HepG2 (cell line): ENCODE measurements around the gene GNG7. TPM values are rescaled to one million over a fixed set of nuclear protein-coding genes. Genes with fewer than 3 reads are reported as not detected.

Experiments used
- ETV5 ChIP-seq: IDR thresholded peaks from 2 replicates; pipeline ENCODE4 v1.6.1; 2018; ENCODE audit warnings: missing biosample characterization, missing genetic modification reagents, inconsistent platforms, borderline replicate concordance
- GATAD1 ChIP-seq: IDR thresholded peaks from 2 replicates; pipeline ENCODE4 v1.6.1; 2016; ENCODE audit warnings: missing genetic modification reagents, missing compliant biosample characterization
- MAFG ChIP-seq: sonication (generic); formaldehyde crosslinking; IDR thresholded peaks from 2 replicates; pipeline ENCODE4 v1.5.1; 2020; ENCODE audit warnings: mild to moderate bottlenecking, missing genetic modification reagents
- MBD4 ChIP-seq: IDR thresholded peaks from 2 replicates; pipeline ENCODE4 v1.6.1; 2012; ENCODE audit warnings: low read length, inconsistent platforms, borderline replicate concordance
- NFKB2 ChIP-seq: sonication (generic); formaldehyde crosslinking; IDR thresholded peaks from 2 replicates; pipeline ENCODE4 v1.4.0; 2020; ENCODE audit warnings: missing genetic modification reagents, borderline replicate concordance
- POGZ ChIP-seq: sonication (generic); formaldehyde crosslinking; IDR thresholded peaks from 2 replicates; pipeline ENCODE4 v1.4.0; 2020; ENCODE audit warnings: mild to moderate bottlenecking, missing genetic modification reagents
- SUZ12 ChIP-seq: fragments of 150-350 bp; IDR thresholded peaks from 2 replicates; pipeline ENCODE4 v1.6.1; 2014; ENCODE audit warnings: low read depth, low read length
- TEAD3 ChIP-seq: optimal IDR thresholded peaks from 2 replicates; pipeline ENCODE3; 2016; ENCODE audit warnings: borderline replicate concordance
- ZBTB38 ChIP-seq: sonication (generic); formaldehyde crosslinking; IDR thresholded peaks from 2 replicates; pipeline ENCODE4 v1.5.1; 2020; ENCODE audit warnings: mild to moderate bottlenecking, missing genetic modification reagents
- ZMAT3 ChIP-seq: sonication (generic); formaldehyde crosslinking; conservative IDR thresholded peaks from 2 replicates; pipeline ENCODE4 v1.7.0; 2021; ENCODE audit warnings: missing genetic modification reagents
- ZNF143 ChIP-seq: sonication (generic); formaldehyde crosslinking; IDR thresholded peaks from 2 replicates; pipeline ENCODE4 v1.4.0; 2020; ENCODE audit warnings: missing genetic modification reagents
- ZNF484 ChIP-seq: sonication (generic); formaldehyde crosslinking; IDR thresholded peaks from 2 replicates; pipeline ENCODE4 v1.5.1; 2020; ENCODE audit warnings: mild to moderate bottlenecking, low read depth, missing genetic modification reagents, borderline replicate concordance
- ZNF614 ChIP-seq: IDR thresholded peaks from 2 replicates; pipeline ENCODE4 v1.6.1; 2018; ENCODE audit warnings: missing biosample characterization, missing genetic modification reagents, inconsistent platforms, borderline replicate concordance
- ZSCAN20 ChIP-seq: sonication (generic); formaldehyde crosslinking; IDR thresholded peaks from 2 replicates; pipeline ENCODE4 v1.4.0; 2020; ENCODE audit warnings: missing genetic modification reagents, mild to moderate bottlenecking, borderline replicate concordance
- polyA plus RNA-seq, 8 experiments: library from polyadenylated mRNA; depleted of rRNA in 3 of 8; stranded (reverse) in 7 of 8; unstranded in 1 of 8; fragments of >200 nt; fragmentation: Illumina TruSeq in 4 of 8; extraction: Trizol in 4 of 8; gene quantifications; 2 replicates each; pipeline versions ENCODE4 v1.2.1 to v1.2.3, GENCODE V29; 2011 to 2016; ENCODE audit warnings: low read depth in 4 of 8, missing spikeins in 1 of 8, mixed read lengths in 1 of 8; ENCODE audit not compliant: insufficient read depth in 1 of 8
- total RNA-seq, 5 experiments: library from RNA; depleted of rRNA; stranded (reverse); fragments of >200 nt; fragmentation: Illumina TruSeq; extraction: Trizol; gene quantifications; 2 replicates each; pipeline ENCODE4 v1.2.3, GENCODE V29; 2016; ENCODE audit warnings: low read depth in 1 of 5
- TF ChIP-seq, protein P1 (sequence below): IDR thresholded peaks from 2 replicates; pipeline ENCODE4 v1.6.1; 2016; ENCODE audit warnings: mild to moderate bottlenecking, missing biosample characterization, missing genetic modification reagents
- TF ChIP-seq, protein P2 (sequence below): sonication (generic); formaldehyde crosslinking; IDR thresholded peaks from 2 replicates; pipeline ENCODE4 v1.9.0; 2021; ENCODE audit warnings: missing genetic modification reagents, mild to moderate bottlenecking, borderline replicate concordance
- TF ChIP-seq, protein P3 (sequence below): sonication (generic); formaldehyde crosslinking; IDR thresholded peaks from 2 replicates; pipeline ENCODE4 v1.4.0; 2020; ENCODE audit warnings: missing genetic modification reagents
- TF ChIP-seq, protein P4 (sequence below): sonication (generic); formaldehyde crosslinking; IDR thresholded peaks from 2 replicates; pipeline ENCODE4 v1.4.0; 2020; ENCODE audit warnings: mild to moderate bottlenecking, missing genetic modification reagents, borderline replicate concordance
- TF ChIP-seq, protein P5 (sequence below): sonication (generic); formaldehyde crosslinking; IDR thresholded peaks from 2 replicates; pipeline ENCODE4 v1.8.0; 2022; ENCODE audit warnings: mild to moderate bottlenecking, missing genetic modification reagents, borderline replicate concordance

GNG7 gene
- total and polyA plus RNA-seq, 2 of the 13 experiments (the other 11 are each of a cell fraction or from before 2014, with no cell fraction given): 1.4 to 3.3 TPM

DNA sequence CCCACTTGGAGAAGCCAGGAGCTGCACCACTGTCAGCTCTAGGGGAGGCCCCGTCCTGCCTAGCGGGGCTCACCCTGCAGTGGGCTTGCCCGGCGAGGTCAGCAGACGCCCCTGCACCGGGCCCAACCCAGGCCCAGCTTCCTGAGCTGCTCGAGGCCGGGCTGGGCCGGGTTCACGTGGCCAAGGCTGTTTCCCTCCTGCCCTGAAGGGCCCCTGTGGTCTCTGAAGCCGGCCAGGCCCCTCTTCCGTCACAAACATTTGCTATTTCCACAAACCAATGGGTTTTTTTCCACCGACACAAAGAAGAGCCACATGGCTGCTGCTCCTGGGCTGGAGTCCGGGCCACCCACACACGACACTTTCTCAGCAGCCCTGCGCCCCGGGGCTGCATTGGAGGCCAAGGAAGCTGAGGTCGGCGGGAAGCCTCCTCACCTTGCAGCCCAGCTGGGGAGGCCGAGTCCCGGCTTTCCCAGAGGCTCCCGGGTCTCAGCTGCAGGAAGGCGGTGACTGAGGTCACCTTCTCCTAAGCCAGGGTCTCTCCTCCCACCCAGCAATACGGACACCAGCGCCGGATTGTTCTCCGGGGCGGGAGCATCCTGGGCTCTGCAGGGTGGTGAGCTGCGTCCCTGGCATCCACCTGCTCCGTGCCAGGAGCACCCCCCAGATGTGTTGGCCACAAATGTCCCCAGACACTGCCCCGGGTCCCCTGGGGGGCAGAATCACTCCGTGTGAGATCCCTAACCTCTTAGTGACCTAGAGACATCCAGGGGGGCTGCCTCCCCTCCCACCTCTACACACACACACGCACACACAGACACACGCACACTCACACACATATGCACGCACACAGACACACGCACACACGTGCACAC lies 146.0 kb downstream of the GNG7 start (continued):
- TF ChIP-seq MBD4 (no peak), TEAD3 (peak; percentile 40), ZSCAN20 (0 out of 2 replicates have a peak, but pooled peaks have one; percentile 68), ZMAT3 (CRISPR knock-in tag) (no peak; the same call in 1 of the 2 replicates), SUZ12 (no peak), MAFG (CRISPR knock-in tag) (peak; percentile 39; the same call in 1 of the 2 replicates), ZNF614 (no peak), ZBTB38 (CRISPR knock-in tag) (no peak; the same call in none of the 2 replicates), POGZ (CRISPR knock-in tag) (peak; percentile 56), ZNF484 (CRISPR knock-in tag) (no peak), NFKB2 (CRISPR knock-in tag) (peak; percentile 57; the same call in 1 of the 2 replicates), ZNF143 (CRISPR knock-in tag) (peak; percentile 58), GATAD1 (CRISPR knock-in tag) (no peak), ETV5 (CRISPR knock-in tag) (no peak; the same call in 1 of the 2 replicates)
- TF ChIP-seq, protein P1, sequence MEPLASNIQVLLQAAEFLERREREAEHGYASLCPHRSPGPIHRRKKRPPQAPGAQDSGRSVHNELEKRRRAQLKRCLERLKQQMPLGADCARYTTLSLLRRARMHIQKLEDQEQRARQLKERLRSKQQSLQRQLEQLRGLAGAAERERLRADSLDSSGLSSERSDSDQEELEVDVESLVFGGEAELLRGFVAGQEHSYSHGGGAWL (CRISPR knock-in tag): 0 out of 2 replicates have a peak, but pooled peaks have one; percentile 37
- TF ChIP-seq, protein P2, sequence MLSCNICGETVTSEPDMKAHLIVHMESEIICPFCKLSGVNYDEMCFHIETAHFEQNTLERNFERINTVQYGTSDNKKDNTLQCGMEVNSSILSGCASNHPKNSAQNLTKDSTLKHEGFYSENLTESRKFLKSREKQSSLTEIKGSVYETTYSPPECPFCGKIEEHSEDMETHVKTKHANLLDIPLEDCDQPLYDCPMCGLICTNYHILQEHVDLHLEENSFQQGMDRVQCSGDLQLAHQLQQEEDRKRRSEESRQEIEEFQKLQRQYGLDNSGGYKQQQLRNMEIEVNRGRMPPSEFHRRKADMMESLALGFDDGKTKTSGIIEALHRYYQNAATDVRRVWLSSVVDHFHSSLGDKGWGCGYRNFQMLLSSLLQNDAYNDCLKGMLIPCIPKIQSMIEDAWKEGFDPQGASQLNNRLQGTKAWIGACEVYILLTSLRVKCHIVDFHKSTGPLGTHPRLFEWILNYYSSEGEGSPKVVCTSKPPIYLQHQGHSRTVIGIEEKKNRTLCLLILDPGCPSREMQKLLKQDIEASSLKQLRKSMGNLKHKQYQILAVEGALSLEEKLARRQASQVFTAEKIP (CRISPR knock-in tag): no peak
- TF ChIP-seq, protein P3, sequence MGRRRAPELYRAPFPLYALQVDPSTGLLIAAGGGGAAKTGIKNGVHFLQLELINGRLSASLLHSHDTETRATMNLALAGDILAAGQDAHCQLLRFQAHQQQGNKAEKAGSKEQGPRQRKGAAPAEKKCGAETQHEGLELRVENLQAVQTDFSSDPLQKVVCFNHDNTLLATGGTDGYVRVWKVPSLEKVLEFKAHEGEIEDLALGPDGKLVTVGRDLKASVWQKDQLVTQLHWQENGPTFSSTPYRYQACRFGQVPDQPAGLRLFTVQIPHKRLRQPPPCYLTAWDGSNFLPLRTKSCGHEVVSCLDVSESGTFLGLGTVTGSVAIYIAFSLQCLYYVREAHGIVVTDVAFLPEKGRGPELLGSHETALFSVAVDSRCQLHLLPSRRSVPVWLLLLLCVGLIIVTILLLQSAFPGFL: no peak
- TF ChIP-seq, protein P4, sequence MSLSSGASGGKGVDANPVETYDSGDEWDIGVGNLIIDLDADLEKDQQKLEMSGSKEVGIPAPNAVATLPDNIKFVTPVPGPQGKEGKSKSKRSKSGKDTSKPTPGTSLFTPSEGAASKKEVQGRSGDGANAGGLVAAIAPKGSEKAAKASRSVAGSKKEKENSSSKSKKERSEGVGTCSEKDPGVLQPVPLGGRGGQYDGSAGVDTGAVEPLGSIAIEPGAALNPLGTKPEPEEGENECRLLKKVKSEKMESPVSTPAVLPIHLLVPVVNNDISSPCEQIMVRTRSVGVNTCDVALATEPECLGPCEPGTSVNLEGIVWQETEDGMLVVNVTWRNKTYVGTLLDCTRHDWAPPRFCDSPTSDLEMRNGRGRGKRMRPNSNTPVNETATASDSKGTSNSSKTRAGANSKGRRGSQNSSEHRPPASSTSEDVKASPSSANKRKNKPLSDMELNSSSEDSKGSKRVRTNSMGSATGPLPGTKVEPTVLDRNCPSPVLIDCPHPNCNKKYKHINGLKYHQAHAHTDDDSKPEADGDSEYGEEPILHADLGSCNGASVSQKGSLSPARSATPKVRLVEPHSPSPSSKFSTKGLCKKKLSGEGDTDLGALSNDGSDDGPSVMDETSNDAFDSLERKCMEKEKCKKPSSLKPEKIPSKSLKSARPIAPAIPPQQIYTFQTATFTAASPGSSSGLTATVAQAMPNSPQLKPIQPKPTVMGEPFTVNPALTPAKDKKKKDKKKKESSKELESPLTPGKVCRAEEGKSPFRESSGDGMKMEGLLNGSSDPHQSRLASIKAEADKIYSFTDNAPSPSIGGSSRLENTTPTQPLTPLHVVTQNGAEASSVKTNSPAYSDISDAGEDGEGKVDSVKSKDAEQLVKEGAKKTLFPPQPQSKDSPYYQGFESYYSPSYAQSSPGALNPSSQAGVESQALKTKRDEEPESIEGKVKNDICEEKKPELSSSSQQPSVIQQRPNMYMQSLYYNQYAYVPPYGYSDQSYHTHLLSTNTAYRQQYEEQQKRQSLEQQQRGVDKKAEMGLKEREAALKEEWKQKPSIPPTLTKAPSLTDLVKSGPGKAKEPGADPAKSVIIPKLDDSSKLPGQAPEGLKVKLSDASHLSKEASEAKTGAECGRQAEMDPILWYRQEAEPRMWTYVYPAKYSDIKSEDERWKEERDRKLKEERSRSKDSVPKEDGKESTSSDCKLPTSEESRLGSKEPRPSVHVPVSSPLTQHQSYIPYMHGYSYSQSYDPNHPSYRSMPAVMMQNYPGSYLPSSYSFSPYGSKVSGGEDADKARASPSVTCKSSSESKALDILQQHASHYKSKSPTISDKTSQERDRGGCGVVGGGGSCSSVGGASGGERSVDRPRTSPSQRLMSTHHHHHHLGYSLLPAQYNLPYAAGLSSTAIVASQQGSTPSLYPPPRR (CRISPR knock-in tag): no peak; the same call in 1 of the 2 replicates
- TF ChIP-seq, protein P5, sequence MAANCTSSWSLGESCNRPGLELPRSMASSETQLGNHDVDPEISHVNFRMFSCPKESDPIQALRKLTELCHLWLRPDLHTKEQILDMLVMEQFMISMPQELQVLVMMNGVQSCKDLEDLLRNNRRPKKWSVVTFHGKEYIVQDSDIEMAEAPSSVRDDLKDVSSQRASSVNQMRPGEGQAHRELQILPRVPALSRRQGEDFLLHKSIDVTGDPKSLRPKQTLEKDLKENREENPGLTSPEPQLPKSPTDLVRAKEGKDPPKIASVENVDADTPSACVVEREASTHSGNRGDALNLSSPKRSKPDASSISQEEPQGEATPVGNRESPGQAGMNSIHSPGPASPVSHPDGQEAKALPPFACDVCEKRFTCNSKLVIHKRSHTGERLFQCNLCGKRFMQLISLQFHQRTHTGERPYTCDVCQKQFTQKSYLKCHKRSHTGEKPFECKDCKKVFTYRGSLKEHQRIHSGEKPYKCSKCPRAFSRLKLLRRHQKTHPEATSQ (CRISPR knock-in tag): no peak
